B cell (primary cell): ENCODE data around the gene PRSS36. TPM values are rescaled to one million over a fixed set of nuclear protein-coding genes. Genes with fewer than 3 reads are reported as not detected.

Experiments used
- ATAC-seq: fragments of 200-7000 bp; cut with Tn5 transposase; one replicate; pipeline ENCODE4 v1.10.0; 2021; ENCODE audit warnings: low read depth, mild to moderate bottlenecking, moderate number of reproducible peaks, moderate library complexity
- CTCF ChIA-PET: fragments of 350-600 bp; sonication (Branson Sonifier 250); formaldehyde crosslinking; loops from one replicate; lab custom pipeline; 2021; ENCODE audit warnings: antibody characterized with exemption, inconsistent platforms; lab: Charles Lee
- POLR2A ChIA-PET: fragments of 350-600 bp; sonication (Branson Sonifier 250); formaldehyde crosslinking; loops from one replicate; lab custom pipeline; 2021; ENCODE audit warnings: antibody characterized with exemption; lab: Charles Lee
- DNase-seq: peaks from one replicate; pipeline ENCODE4 v3.0.0; 2013
- H2AFZ ChIP-seq: 2 replicates; pipeline ENCODE4 v1.6.1; 2012; ENCODE audit warnings: mild to moderate bottlenecking, low read depth, low read length; ENCODE audit not compliant: insufficient read depth, poor library complexity, severe bottlenecking
- H3K27ac ChIP-seq, 2 donors: 1 replicate in 1 of 2; 2 replicates in 1 of 2; pipeline ENCODE4 v1.5.1; 2012 to 2013; ENCODE audit warnings: low read length in 2 of 2, mild to moderate bottlenecking in 2 of 2, moderate library complexity in 1 of 2
- H3K27me3 ChIP-seq, 4 experiments: fragments of 200-600 bp in 1 of 4; sonication (generic) in 1 of 4; replicated peaks in 1 of 4; 1 replicate in 2 of 4; 2 replicates in 2 of 4; pipeline versions ENCODE4 v1.6.1 to v1.7.0; 2013 to 2016; ENCODE audit warnings: low read length in 3 of 4, mild to moderate bottlenecking in 2 of 4, mixed read lengths in 1 of 4, moderate library complexity in 1 of 4; ENCODE audit not compliant: insufficient read depth in 4 of 4, control insufficient read depth in 3 of 4; ENCODE audit errors: control extremely low read depth in 1 of 4
- H3K36me3 ChIP-seq, 2 experiments: replicated peaks in 1 of 2; 1 replicate in 1 of 2; 2 replicates in 1 of 2; pipeline versions ENCODE4 v1.6.1 to v1.7.1; 2013; ENCODE audit warnings: low read length in 1 of 2; ENCODE audit not compliant: insufficient read depth in 2 of 2, control insufficient read depth in 1 of 2; ENCODE audit errors: control extremely low read depth in 1 of 2, extremely low read depth in 1 of 2
- H3K4me1 ChIP-seq, 2 donors: fragments of 200-600 bp in 1 of 2; sonication (generic) in 1 of 2; 1 replicate in 1 of 2; 2 replicates in 1 of 2; pipeline versions ENCODE4 v1.5.1 to v1.6.1; 2013 to 2017; ENCODE audit warnings: low read length in 2 of 2; ENCODE audit not compliant: control insufficient read depth in 2 of 2, insufficient read depth in 2 of 2
- H3K4me2 ChIP-seq: replicated peaks from 2 replicates; pipeline ENCODE3; 2012; ENCODE audit warnings: mild to moderate bottlenecking, low read depth, low read length; ENCODE audit not compliant: poor library complexity, severe bottlenecking
- H3K4me3 ChIP-seq, 5 experiments: fragments of 200-600 bp in 1 of 5; sonication (generic) in 1 of 5; 1 replicate in 3 of 5; 2 replicates in 2 of 5; pipeline versions ENCODE4 v1.5.1 to v1.7.0; 2011 to 2016; ENCODE audit warnings: low read length in 4 of 5, mild to moderate bottlenecking in 4 of 5, low read depth in 2 of 5, control low read depth in 1 of 5, moderate library complexity in 1 of 5; ENCODE audit not compliant: insufficient read depth in 1 of 5; ENCODE audit errors: control extremely low read depth in 1 of 5, extremely low read depth in 1 of 5
- H3K79me2 ChIP-seq: fragments of 200-600 bp; sonication (generic); one replicate; pipeline ENCODE4 v1.6.0; 2016; ENCODE audit warnings: low read length; ENCODE audit not compliant: control insufficient read depth, insufficient read depth
- H3K9ac ChIP-seq: fragments of 200-600 bp; sonication (generic); 2 replicates; pipeline ENCODE4 v1.6.1; 2017; ENCODE audit warnings: mild to moderate bottlenecking, low read length, moderate library complexity
- H3K9me3 ChIP-seq, 3 donors: one replicate each; pipeline versions ENCODE4 v1.6.1 to v1.7.1; 2013; ENCODE audit warnings: low read length in 2 of 3; ENCODE audit not compliant: control insufficient read depth in 2 of 3, insufficient read depth in 1 of 3; ENCODE audit errors: control extremely low read depth in 1 of 3
- H4K20me1 ChIP-seq: 2 replicates; pipeline ENCODE4 v1.6.0; 2012; ENCODE audit warnings: mild to moderate bottlenecking, low read length; ENCODE audit not compliant: insufficient read depth, control insufficient read depth, poor library complexity, severe bottlenecking
- H3K27ac Mint-ChIP-seq: one replicate; pipeline ENCODE4 v1.8.0; 2021; ENCODE audit warnings: mixed read lengths
- H3K27me3 Mint-ChIP-seq: one replicate; pipeline ENCODE4 v1.8.0; 2021; ENCODE audit warnings: mixed read lengths
- H3K4me1 Mint-ChIP-seq: one replicate; pipeline ENCODE4 v1.8.0; 2021; ENCODE audit warnings: mixed read lengths
- H3K4me3 Mint-ChIP-seq: one replicate; pipeline ENCODE4 v1.8.0; 2021; ENCODE audit warnings: mixed read lengths
- H3K9me3 Mint-ChIP-seq: one replicate; pipeline ENCODE4 v1.8.0; 2022; ENCODE audit warnings: mixed read lengths; ENCODE audit not compliant: insufficient read depth
- CTCF ChIP-seq: fragments of 200-600 bp; IDR thresholded peaks from one replicate; pipeline ENCODE4 v1.8.0; 2022; ENCODE audit warnings: antibody characterized with exemption, mild to moderate bottlenecking
- EZH2 ChIP-seq: IDR thresholded peaks from 2 replicates; pipeline ENCODE4 v1.6.1; 2012; ENCODE audit warnings: borderline replicate concordance, low read depth, mild to moderate bottlenecking, moderate library complexity, low read length; ENCODE audit not compliant: insufficient read depth, poor library complexity, severe bottlenecking
- WGBS: methylation state at CpG from one replicate; pipeline ENCODE4 v1.1.5; 2013; ENCODE audit warnings: missing lambda C conversion rate; ENCODE audit not compliant: insufficient coverage; 5-methylcytosine and 5-hydroxymethylcytosine counted together
- intact Hi-C: fragments of 100-400 bp; cut with micrococcal nuclease; formaldehyde crosslinking; loops from one replicate; pipeline ENCODE4 v1.10.0; 2022
- polyA plus RNA-seq: library from polyadenylated mRNA; depleted of rRNA; stranded (reverse); fragments of >200 nt; gene quantifications from 2 replicates; pipeline ENCODE4 v1.2.3, GENCODE V29; 2012
- total RNA-seq, 2 donors: library from RNA; stranded (reverse); fragments of 120-200 nt in 1 of 2; gene quantifications; 1 replicate in 1 of 2; 2 replicates in 1 of 2; pipeline versions ENCODE4 v1.2.3 to v1.2.4, GENCODE V29; 2013 to 2022

PRSS36 gene
- total and polyA plus RNA-seq, 2 donors (not counting 1 experiment from before 2014, with no cell fraction given) = 1.0 to 1.6 TPM

- Mint-ChIP-seq H3K27ac (no peak overlapping the region), H3K4me1 (peaks cover 19% of the 10 kb centered on the region), H3K9me3 (no peaks in the 10 kb centered on the region), H3K27me3 (no peaks in the 10 kb centered on the region), H3K4me3 (no peak overlapping the region)
- Histone ChIP-seq H3K27me3 (no peaks in the 10 kb centered on the region), H3K4me3 (no peak overlapping the region), H3K36me3 (peaks cover 1 to 34% of the 10 kb centered on the region in 2 experiments), H3K9me3 (no peaks in the 10 kb centered on the region), H3K4me2 (no peak overlapping the region), H2AFZ (no peak overlapping the region), H3K9ac (no peak overlapping the region), H3K27ac (no peak overlapping the region), H3K4me1 (peaks cover 10 to 20% of the 10 kb centered on the region in 2 donors), H4K20me1 (peaks cover 20% of the 10 kb centered on the region), H3K79me2 (peaks cover 24% of the 10 kb centered on the region)
- ChIA-PET CTCF (interaction anchor here (0.8 kb wide), 1 partner anchor 27 kb away, joined by 3 read pairs; no protein-coding TSS in a partner anchor), POLR2A (interaction anchor here (0.6 kb wide), 1 partner anchor 132 kb away, joined by 3 read pairs; no protein-coding TSS in a partner anchor)
- WGBS = 93% methylated on average over 3 of the region's 8 CpGs
- DNase-seq = no peak
- TF ChIP-seq EZH2 = no peak
- TF ChIP-seq CTCF = no peak
- ATAC-seq = no peak
- intact Hi-C loops = no loop called here
These were observed 35.4 kb downstream of the PRSS36 start for GRCh38 chr16:31114468-31114867.
